Inflammatory macrophage treated with lipopolysaccharide for 4 hours (primary cell): ENCODE measurements around the gene CADPS2.

Experiments
- DNase-seq: peaks from one replicate; pipeline ENCODE4 v3.0.0-alpha.2; 2020

The CADPS2 gene

GRCh38 chr7:122430710-122431109 is 455.6 kb downstream of the CADPS2 start:
- no peak for DNase-seq

DNA sequence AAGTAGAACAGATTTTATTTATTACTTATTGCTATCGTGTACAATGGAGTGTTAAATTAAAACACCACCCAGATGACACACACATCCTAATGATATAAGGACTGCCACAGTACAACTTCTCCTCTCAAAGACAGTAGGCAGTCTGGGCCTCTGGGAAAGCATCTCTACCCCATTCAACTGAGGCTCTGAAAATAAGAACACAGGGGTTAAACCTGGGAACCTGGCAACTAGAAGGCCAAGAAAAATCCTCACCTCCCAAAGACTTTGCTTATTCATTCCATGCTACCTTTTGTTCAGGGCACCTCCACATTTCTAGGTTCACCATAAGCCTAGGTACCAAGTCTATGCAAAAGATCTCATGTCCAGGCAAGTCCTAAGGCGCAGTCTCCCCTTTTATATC is 456.3 kb downstream of the CADPS2 start:
- DNase-seq: no peak

DNA sequence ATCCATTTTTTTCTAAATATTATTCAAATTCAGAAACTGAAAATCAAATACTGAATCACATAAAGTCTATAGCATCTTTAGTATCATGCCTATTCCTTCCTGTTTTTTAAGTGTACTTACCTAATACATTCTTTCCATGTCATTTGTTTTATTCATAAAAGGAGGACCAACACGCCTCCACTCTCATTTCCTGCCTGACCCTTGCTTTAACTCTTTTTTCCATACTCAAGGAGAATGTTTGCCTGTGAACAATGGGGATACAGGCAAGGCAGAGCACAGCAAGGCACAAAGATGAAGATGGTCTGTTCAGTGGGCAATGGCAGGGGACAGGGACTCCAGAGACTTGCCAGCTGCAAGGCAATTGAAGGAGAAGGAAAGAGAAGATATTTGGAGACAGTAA is 460.5 kb downstream of the CADPS2 start:
- DNase-seq: no peak

DNA sequence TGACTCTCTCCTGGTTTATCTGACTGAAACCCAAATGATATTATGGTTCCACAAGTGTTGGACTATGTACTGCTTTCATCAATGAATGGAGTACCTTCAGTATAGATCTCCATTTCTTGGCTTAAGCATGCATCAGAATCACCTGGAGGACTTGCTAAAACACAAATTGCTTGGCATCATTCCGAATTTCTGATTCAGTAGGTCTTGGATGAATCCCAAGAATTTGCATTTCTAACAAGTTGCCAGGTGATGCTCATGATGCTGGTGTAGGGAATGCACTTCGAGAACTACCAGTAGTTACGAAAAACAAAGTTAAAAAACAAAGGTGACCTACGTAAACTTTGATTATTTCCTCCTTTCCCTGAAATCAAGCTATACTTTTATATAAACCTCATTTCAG is 462.7 kb downstream of the CADPS2 start:
- no peak for DNase-seq

GRCh38 chr7:122416336-122416735 is 469.9 kb downstream of the CADPS2 start:
- no peak for DNase-seq

- no peak for DNase-seq
These were observed 470.8 kb downstream of the CADPS2 start for GRCh38 chr7:122415510-122415909.

DNA sequence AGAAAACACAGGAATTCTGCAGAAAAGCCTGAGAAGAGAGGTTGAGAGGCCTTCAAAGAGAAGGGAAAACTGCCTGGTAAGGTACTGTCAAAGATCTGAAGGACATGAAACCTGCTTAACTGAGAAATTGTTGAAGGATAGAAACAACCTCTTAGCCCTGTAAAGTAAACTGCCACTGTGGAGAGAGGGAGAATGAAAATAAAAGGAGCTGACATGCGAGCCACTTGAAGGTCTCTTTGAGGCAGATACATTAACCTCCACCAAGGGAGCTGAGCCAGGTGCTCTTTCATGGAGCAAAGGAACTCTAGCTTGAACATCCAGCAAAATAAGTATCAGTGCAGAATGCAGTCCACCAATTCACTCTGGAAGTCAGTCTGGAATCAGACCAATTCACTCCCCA is 472.9 kb downstream of the CADPS2 start:
- DNase-seq: no peak

- no peak for DNase-seq
These were observed 473.4 kb downstream of the CADPS2 start for GRCh38 chr7:122412883-122413282.

DNA sequence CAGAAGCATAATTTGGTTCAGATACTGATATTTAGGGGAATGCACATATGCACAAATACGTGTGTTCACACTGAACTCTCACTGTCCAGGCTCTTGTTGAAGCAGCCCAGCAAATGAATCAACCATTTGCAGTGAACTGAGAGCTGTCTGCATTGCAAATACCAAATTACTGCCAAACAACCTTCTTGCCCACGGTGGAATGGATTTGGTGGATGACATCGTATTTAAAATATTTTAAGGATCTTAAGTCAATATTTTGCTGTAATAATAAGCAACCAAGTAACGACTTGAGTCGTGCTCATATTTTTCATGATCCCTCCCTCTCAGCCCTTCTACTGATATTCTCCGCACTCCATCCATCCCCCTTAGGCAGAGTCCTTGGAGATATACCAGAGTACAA is 473.8 kb downstream of the CADPS2 start:
- DNase-seq: no peak

DNA sequence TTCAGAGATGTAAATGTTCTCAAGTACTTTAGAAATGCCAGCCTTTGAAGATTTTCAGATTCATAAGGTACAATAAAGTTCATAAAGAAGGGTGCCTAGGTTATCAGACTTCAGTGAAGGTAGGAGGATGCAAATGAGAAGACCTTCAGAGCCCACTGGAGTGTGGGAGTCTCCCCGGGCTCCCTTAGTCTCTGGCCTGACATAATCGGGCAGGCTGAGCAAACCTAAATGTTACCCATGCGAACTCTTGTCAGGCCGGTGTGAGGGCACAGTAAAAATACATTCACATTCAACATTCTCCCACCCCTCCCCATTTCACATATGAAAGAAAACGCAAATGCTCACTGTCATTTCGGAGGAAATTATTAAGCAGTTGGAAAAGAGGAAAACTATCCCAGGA is 479.1 kb downstream of the CADPS2 start:
- DNase-seq: no peak

DNA sequence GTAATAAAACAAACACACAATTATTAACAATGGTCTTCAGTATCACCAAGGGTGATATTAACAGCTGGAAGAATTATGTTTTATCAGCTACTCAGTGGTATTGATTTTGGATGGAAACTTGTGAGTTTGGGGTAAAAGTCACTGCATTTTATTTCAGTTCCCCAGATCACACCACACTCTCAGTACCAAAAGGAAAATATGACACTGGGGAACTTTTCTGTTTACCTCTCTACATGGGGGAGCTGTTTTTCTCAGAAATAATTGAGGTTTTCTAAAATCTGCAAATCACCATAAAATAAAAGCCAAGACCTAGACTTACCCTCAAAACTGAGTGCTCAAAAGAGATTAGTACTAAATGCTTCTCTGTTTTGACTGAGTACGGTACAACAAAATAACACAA is 483.1 kb downstream of the CADPS2 start:
- no peak for DNase-seq

DNA sequence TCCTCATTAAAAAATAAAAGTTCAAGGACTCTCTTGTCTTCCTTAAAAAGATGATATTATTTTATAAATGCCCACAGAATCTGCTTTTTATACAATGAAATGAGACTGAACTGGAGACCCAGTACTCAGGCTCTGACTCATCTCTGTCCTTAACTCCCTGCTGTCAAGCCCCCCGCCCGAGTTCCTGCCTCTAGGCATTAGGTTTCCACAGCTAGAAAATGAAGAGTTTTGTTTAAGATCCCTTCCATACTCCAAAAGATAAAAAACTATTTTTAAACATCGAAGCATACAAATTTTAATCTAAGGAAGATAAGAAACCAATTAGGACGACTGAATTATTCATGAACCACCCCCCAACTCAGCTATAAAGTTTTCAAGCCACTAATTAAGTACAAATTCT is 484.0 kb downstream of the CADPS2 start:
- DNase-seq: no peak

- no peak for DNase-seq
These were observed 488.9 kb downstream of the CADPS2 start for GRCh38 chr7:122397381-122397780.

- no peak for DNase-seq
These were observed 491.7 kb downstream of the CADPS2 start for GRCh38 chr7:122394512-122394911.

DNA sequence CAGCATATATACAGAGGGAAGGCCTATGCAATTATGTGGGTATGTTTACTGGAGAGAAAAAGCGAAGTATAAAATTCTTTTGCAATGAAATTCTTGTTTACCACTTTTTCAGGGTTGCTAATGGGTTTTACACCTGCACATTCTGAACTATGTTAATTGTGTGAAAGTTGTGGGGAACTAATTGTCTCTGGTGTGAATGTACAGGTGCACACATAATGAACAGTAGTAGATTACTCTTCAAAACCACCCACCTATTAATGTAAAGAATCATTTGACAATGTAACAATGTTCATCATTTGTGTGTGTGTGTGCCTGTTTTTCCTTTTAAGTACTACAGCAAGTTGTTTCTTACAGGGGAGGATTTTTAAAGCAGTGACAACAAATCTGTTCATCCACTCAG is 501.7 kb downstream of the CADPS2 start:
- DNase-seq: no peak

GRCh38 chr7:122383934-122384333 is 502.3 kb downstream of the CADPS2 start:
- DNase-seq: no peak

- DNase-seq: no peak
These were observed 505.3 kb downstream of the CADPS2 start for GRCh38 chr7:122380992-122381391.

DNA sequence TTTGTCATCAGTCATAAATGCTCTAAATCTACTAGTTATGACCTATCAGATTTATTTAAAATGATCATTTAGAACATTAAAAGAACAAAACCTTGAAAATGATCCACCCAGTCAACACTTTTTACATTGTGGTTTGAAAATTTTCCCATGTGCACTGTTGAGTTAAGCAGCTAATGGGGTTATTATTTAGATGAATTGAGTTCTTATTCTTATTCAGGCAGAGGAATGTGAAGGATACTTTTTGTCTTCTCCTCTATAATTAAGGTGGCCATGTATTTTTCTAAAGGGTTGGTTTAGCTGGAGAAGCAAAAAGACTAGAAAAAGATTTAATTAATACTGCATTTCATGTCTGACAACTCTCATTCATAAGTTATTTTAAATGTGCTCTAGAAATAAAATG is 506.8 kb downstream of the CADPS2 start:
- no peak for DNase-seq

- DNase-seq: no peak
These were observed 516.5 kb downstream of the CADPS2 start for GRCh38 chr7:122369756-122370155.

DNA sequence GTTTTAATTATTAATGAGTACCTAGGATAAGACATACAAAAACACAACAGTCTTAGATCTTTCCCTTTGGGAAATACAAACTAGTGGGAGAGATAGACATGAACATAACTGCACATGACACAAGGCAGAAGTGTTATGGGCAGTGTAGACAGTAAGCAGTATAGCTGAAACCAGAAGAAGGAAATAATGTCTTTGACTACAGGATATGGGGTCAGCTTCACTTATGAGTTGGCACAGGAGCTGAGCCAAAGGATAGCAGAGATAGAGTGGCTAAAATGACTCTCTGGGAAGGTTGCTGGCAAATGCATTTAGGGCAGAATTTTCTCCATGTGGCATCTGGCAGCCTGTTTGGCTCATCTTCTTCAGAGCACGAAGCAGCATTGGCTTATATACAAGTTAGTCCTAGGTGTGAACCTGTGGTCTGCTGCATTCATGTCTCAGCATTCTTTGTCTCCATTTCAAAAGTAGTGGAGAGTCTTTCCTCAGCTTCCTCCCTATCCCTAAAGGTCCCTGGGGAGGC is 521.4 kb downstream of the CADPS2 start:
- no peak for DNase-seq

GRCh38 chr7:122363144-122363543 is 523.1 kb downstream of the CADPS2 start:
- no peak for DNase-seq

DNA sequence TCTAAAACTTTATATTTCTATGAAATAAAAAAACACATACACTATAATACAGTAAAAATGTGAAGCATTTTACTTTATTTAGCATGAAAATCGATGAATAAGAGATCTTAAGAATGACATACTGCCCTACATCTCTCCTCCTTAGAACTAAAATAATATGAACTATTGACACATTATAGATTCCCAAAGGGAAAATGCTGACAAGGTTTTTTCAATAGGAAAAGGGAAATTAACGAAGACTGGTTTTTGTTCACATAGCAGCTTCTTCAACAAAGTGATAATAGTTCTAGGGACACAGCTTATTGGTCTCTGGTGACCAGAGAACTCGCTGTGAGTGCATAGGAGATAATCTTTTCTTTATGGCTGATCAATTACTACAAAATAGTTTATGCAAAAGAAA is 523.8 kb downstream of the CADPS2 start:
- DNase-seq: no peak

DNA sequence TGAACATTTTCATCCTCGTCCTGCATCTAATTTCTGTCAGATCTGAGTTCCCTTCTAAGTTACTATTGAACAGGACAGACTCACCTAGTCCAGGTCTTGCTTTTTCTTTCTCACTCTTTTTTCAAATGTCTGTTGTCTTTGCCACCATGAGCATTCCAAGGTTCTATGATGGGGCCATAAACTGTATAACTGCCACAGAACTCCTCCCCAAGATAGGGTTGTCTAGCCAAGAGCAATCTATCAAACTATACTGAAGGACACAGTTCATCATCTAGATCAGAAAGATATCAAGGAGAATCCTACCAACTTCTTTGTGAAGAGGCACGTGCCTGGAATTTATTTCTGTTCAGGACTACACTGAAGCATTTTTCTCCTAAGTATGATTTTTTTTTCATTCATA is 531.6 kb downstream of the CADPS2 start:
- DNase-seq: no peak

DNA sequence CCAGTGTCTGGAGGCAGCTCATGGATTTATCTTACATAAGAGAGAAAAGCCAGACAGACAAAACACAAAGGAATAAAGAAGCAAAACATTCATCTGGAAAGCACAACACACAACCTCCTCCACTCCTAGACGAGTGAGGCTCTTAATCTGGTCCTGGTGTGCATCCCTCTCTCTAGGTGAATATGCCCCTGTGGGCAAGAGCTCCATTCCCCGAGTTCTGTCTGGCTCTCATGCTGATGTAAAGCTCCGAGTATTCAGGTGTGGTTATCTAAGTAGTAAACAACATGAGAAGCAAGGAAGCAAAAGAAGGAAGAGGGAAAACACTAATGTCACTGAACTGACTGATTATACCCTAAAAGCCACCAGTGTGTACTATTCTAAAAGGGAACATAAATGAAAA is 533.8 kb downstream of the CADPS2 start:
- no peak for DNase-seq

GRCh38 chr7:122350701-122351100 is 535.6 kb downstream of the CADPS2 start:
- no peak for DNase-seq

- DNase-seq: no peak
These were observed 542.0 kb downstream of the CADPS2 start for GRCh38 chr7:122344303-122344620.
